MM.1S (cell line): ENCODE data around the gene FRAS1.

Experiments used
- CTCF ChIP-seq: fragments of 300-600 bp; sonication (generic); IDR thresholded peaks from 2 replicates; pipeline ENCODE4 v1.5.1; 2016; ENCODE audit warnings: antibody characterized with exemption, low read length, mixed read lengths
- EZH2 ChIP-seq: fragments of 300-600 bp; sonication (generic); optimal IDR thresholded peaks from 2 replicates; pipeline ENCODE3; 2017; ENCODE audit warnings: low read depth, mild to moderate bottlenecking, antibody characterized with exemption, low read length, mixed read lengths
- EZH2phosphoT487 ChIP-seq: fragments of 300-600 bp; sonication (generic); IDR thresholded peaks from 2 replicates; pipeline ENCODE4 v1.6.1; 2018; ENCODE audit warnings: antibody characterized with exemption, low read length

- no peak for TF ChIP-seq EZH2
- TF ChIP-seq CTCF: no peak
- TF ChIP-seq EZH2phosphoT487: no peak
These were observed 157.0 kb downstream of the FRAS1 start for GRCh38 chr4:78214078-78214477.
